ENCODE data around the gene SRPRA. TPM values are rescaled to one million over a fixed set of nuclear protein-coding genes. Genes with fewer than 3 reads are reported as not detected.

Gene SRPRA
- total RNA-seq, 1 experiment from 2014 or later, result 64.3 TPM

GRCh38 chr11:126225295-126225665 lies 43.4 kb downstream of the SRPRA start:
- H3K27ac Mint-ChIP-seq, result no peak overlapping the region
- Histone ChIP-seq H3K18ac (ENCODE audit: insufficient read length, low read depth, low read length) (no peak overlapping the region), H4K5ac (ENCODE audit: insufficient read length, low read depth, low read length) (no peak overlapping the region), H3K4me1 (ENCODE audit: insufficient read depth, low read length) (no peaks in the 10 kb centered on the region), H3K9me3 (ENCODE audit: control insufficient read depth, low read depth, low read length) (no peaks in the 10 kb centered on the region), H3K14ac (ENCODE audit: insufficient read depth, low read length) (no peak overlapping the region), H3K56ac (ENCODE audit: insufficient read length, low read depth, low read length) (no peak overlapping the region), H2BK5ac (ENCODE audit: insufficient read length, low read length) (no peak overlapping the region), H3T11ph (ENCODE audit: low read length) (no peak overlapping the region), H3K23me2 (ENCODE audit: insufficient read length, low read depth, low read length, poor library complexity, severe bottlenecking) (no peaks in the 10 kb centered on the region), H2BK120ac (ENCODE audit: low read depth, low read length, poor library complexity, severe bottlenecking) (no peak overlapping the region), H3K4me2 (ENCODE audit: insufficient read depth, insufficient read length, low read length) (no peak overlapping the region), H3K23ac (ENCODE audit: insufficient read length, low read depth, low read length) (no peak overlapping the region), H4K20me1 (ENCODE audit: control insufficient read depth, insufficient read depth, insufficient read length) (no peaks in the 10 kb centered on the region), H3K27ac (ENCODE audit: insufficient read length, low read depth, low read length) (no peak overlapping the region), H3K79me1 (ENCODE audit: insufficient read depth, low read depth, low read length, poor library complexity, severe bottlenecking) (peaks cover 6% of the 10 kb centered on the region), H2BK20ac (ENCODE audit: low read depth, low read length, poor library complexity, severe bottlenecking) (no peak overlapping the region), H3K79me2 (ENCODE audit: insufficient read depth, low read length) (peaks cover 12% of the 10 kb centered on the region; the same call in 1 of the 2 replicates), H3K9ac (ENCODE audit: extremely low read depth, insufficient read length, low read length) (no peak overlapping the region), H2BK15ac (ENCODE audit: low read depth, low read length) (no peak overlapping the region), H4K8ac (replicated peaks; ENCODE audit: insufficient read length, low read depth, low read length) (no peak overlapping the region), H2BK12ac (ENCODE audit: insufficient read length, low read depth, low read length) (no peak overlapping the region), H2AK5ac (ENCODE audit: insufficient read length, low read length) (no peak overlapping the region), H3K27me3 (ENCODE audit: insufficient read depth, low read length) (no peaks in the 10 kb centered on the region), H2AFZ (ENCODE audit: low read length) (no peak overlapping the region), H3K4ac (ENCODE audit: low read depth, low read length) (no peak overlapping the region), H4K91ac (ENCODE audit: insufficient read length, low read depth, low read length) (no peak overlapping the region)
- H3K4me3 Mint-ChIP-seq, result no peak overlapping the region
- H3K9me3 Mint-ChIP-seq, result peaks cover 18 to 21% of the 10 kb centered on the region in 2 experiments
- H3K27me3 Mint-ChIP-seq (ENCODE audit: low read depth), result no peaks in the 10 kb centered on the region
- TF ChIP-seq CTCF (conservative IDR thresholded peaks at IDR 0.05), result no peak
- no CpG with 5 or more reads among the region's 2 CpGs for WGBS (ENCODE audit: extremely low coverage, insufficient read length, low lambda C conversion rate)
- no peak for DNase-seq
- no peaks in the 10 kb centered on the region for H3K4me1 Mint-ChIP-seq
- H3K36me3 Mint-ChIP-seq (ENCODE audit: insufficient read depth in 1 of 3, low read depth in 3 of 3), result peaks cover 19 to 33% (median 23%) of the 10 kb centered on the region in 3 experiments
